Keratinocyte (primary cell): ENCODE measurements around the gene FNDC3B. TPM values are rescaled to one million over a fixed set of nuclear protein-coding genes. Genes with fewer than 3 reads are reported as not detected.
A peak's percentile ranks its signal among the peaks of the same experiment; 100 is the strongest.

ENCODE experiments used
- DNase-seq: peaks from one replicate; pipeline ENCODE4 v3.0.0-alpha.2; 2011; ENCODE audit warnings: low read depth, missing footprints, low spot score
- FAIRE-seq: peaks from 2 replicates; lab custom pipeline; 2011; peaks lifted over from hg19 to GRCh38; lab: Jason Lieb, UNC
- H2AFZ ChIP-seq: 2 replicates; pipeline ENCODE4 v1.6.0; 2012; ENCODE audit warnings: low read length, control low read depth, inconsistent platforms; ENCODE audit not compliant: control insufficient read depth
- H3K27ac ChIP-seq: 2 replicates; pipeline ENCODE4 v1.5.1; 2011; ENCODE audit warnings: low read length; ENCODE audit not compliant: control insufficient read depth, insufficient read depth
- H3K27me3 ChIP-seq: 3 replicates; pipeline ENCODE4 v1.6.0; 2011; ENCODE audit warnings: low read length; ENCODE audit not compliant: control insufficient read depth, insufficient read depth; ENCODE audit errors: extremely low read depth
- H3K36me3 ChIP-seq, 2 experiments: 2 replicates in 1 of 2; 3 replicates in 1 of 2; pipeline ENCODE4 v1.5.1; 2011; ENCODE audit warnings: low read length in 2 of 2, mild to moderate bottlenecking in 1 of 2; ENCODE audit not compliant: control insufficient read depth in 2 of 2, insufficient read depth in 2 of 2; ENCODE audit errors: extremely low read depth in 1 of 2
- H3K4me1 ChIP-seq: 3 replicates; pipeline ENCODE4 v1.5.1; 2011; ENCODE audit warnings: low read length; ENCODE audit not compliant: control insufficient read depth, insufficient read depth; ENCODE audit errors: extremely low read depth
- H3K4me2 ChIP-seq: 3 replicates; pipeline ENCODE4 v1.6.0; 2011; ENCODE audit warnings: low read depth, low read length; ENCODE audit not compliant: control insufficient read depth, insufficient read depth; ENCODE audit errors: extremely low read depth
- H3K4me3 ChIP-seq, 3 experiments: fragments of 200-600 bp in 1 of 3; sonication (generic) in 1 of 3; 2 replicates in 2 of 3; 3 replicates in 1 of 3; pipeline ENCODE4 v1.5.1; 2011 to 2016; ENCODE audit warnings: low read length in 3 of 3, mild to moderate bottlenecking in 3 of 3, control low read depth in 2 of 3, inconsistent platforms in 1 of 3, low read depth in 1 of 3, mixed read lengths in 1 of 3, mixed run types in 1 of 3, moderate library complexity in 1 of 3; ENCODE audit not compliant: control insufficient read depth in 2 of 3, insufficient read depth in 2 of 3; ENCODE audit errors: extremely low read depth in 1 of 3
- H3K79me2 ChIP-seq: 2 replicates; pipeline ENCODE4 v1.6.0; 2012; ENCODE audit warnings: low read length; ENCODE audit not compliant: control insufficient read depth, insufficient read depth
- H3K9ac ChIP-seq: 3 replicates; pipeline ENCODE4 v1.6.0; 2011; ENCODE audit warnings: low read length; ENCODE audit not compliant: control insufficient read depth, insufficient read depth; ENCODE audit errors: extremely low read depth
- H3K9me1 ChIP-seq: 3 replicates; pipeline ENCODE4 v1.6.0; 2011; ENCODE audit warnings: low read length; ENCODE audit not compliant: control insufficient read depth, insufficient read depth; ENCODE audit errors: extremely low read depth
- H3K9me3 ChIP-seq: 2 replicates; pipeline ENCODE4 v1.5.1; 2012; ENCODE audit warnings: low read depth, low read length; ENCODE audit not compliant: control insufficient read depth
- H4K20me1 ChIP-seq: 3 replicates; pipeline ENCODE4 v1.6.0; 2011; ENCODE audit warnings: low read length; ENCODE audit not compliant: control insufficient read depth, insufficient read depth; ENCODE audit errors: extremely low read depth
- CTCF ChIP-seq, 3 experiments: IDR thresholded peaks in 1 of 3; conservative IDR thresholded peaks in 1 of 3; optimal IDR thresholded peaks in 1 of 3; 2 replicates in 2 of 3; 3 replicates in 1 of 3; pipeline versions ENCODE3 to v1.5.1; 2011; ENCODE audit warnings: low read length in 3 of 3, mild to moderate bottlenecking in 3 of 3, moderate library complexity in 2 of 3, control low read depth in 1 of 3, inconsistent platforms in 1 of 3; ENCODE audit not compliant: insufficient read depth in 2 of 3; ENCODE audit errors: extremely low read depth in 1 of 3
- EZH2 ChIP-seq: IDR thresholded peaks from one replicate; pipeline ENCODE4 v1.6.1; 2012; ENCODE audit warnings: inconsistent platforms, mild to moderate bottlenecking, low read length, moderate library complexity
- dilution Hi-C: fragments of 300-500 bp; cut with MboI; formaldehyde crosslinking; loops from one replicate; pipeline ENCODE4 v1.7.0; 2020; ENCODE audit warnings: low sequenced_read_pairs; ENCODE audit not compliant: extremely low pct_ligation_motif_present
- polyA plus RNA-seq, 5 experiments: library from polyadenylated mRNA; depleted of rRNA in 3 of 5; stranded (reverse) in 3 of 5; stranded (forward) in 1 of 5; unstranded in 1 of 5; fragments of >200 nt; gene quantifications; 1 replicate in 1 of 5; 2 replicates in 3 of 5; 3 replicates in 1 of 5; pipeline versions ENCODE4 v1.2.1 to v1.2.3, GENCODE V29; 2011 to 2012; ENCODE audit warnings: missing spikeins in 2 of 5, low read depth in 1 of 5, low replicate concordance in 1 of 5

FNDC3B gene
- polyA plus RNA-seq, 1 donor (not counting 4 experiments of a cell fraction or from before 2014, with no cell fraction given): 31.4 TPM

GRCh38 chr3:172054115-172054764 is 14.9 kb downstream of the FNDC3B start:
- Histone ChIP-seq H3K9me1 (no peaks in the 10 kb centered on the region), H3K9ac (no peak overlapping the region), H3K4me3 (no peak overlapping the region), H3K36me3 (peaks cover 11 to 29% of the 10 kb centered on the region in 2 experiments), H2AFZ (no peak overlapping the region), H3K4me2 (no peak overlapping the region), H3K27ac (no peak overlapping the region), H4K20me1 (peaks cover 7% of the 10 kb centered on the region), H3K9me3 (no peaks in the 10 kb centered on the region), H3K27me3 (no peaks in the 10 kb centered on the region), H3K79me2 (peaks cover 90% of the 10 kb centered on the region), H3K4me1 (peaks cover 4% of the 10 kb centered on the region)
- TF ChIP-seq EZH2 (no peak), CTCF (optimal IDR thresholded peaks at IDR 0.05 in 1 of 3, IDR thresholded peaks at IDR 0.05 in 1 of 3, conservative IDR thresholded peaks at IDR 0.05 in 1 of 3; ENCODE audit: extremely low read depth in 1 of 3, insufficient read depth in 2 of 3, low read length in 3 of 3) (no peak)
- FAIRE-seq (no peak), DNase-seq (no peak)
- dilution Hi-C loops: no loop called here

DNA sequence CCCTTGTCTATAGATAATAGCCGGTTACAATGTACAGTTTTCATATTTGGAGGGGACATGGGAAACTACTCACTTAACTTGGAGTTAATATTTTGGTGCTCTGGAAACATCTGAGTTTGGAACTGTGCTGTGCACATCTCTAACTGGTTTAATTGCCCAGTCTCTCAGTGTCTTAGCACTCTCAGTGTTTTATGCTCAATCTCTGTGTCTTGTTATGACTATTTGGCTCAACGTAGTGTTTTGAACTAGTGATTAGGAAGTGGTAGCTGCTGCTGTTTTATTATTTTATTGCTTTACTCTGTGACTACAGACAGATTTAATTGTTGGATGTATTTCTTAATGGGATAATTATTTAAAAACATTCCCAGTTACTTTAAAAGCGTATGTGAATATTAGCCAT is 17.0 kb downstream of the FNDC3B start:
- Histone ChIP-seq H3K4me1 (peaks cover 4% of the 10 kb centered on the region), H3K9ac (no peak overlapping the region), H3K79me2 (peaks cover 89% of the 10 kb centered on the region), H4K20me1 (peaks cover 9% of the 10 kb centered on the region), H3K9me3 (no peaks in the 10 kb centered on the region), H3K36me3 (peaks cover 11 to 25% of the 10 kb centered on the region in 2 experiments), H3K4me2 (no peak overlapping the region), H3K27ac (no peak overlapping the region), H3K4me3 (no peak overlapping the region), H3K27me3 (no peaks in the 10 kb centered on the region), H2AFZ (no peak overlapping the region), H3K9me1 (no peaks in the 10 kb centered on the region)
- FAIRE-seq (peak; percentile 48), DNase-seq (no peak)
- TF ChIP-seq EZH2: no peak
- no peak for TF ChIP-seq CTCF (optimal IDR thresholded peaks at IDR 0.05 in 1 of 3, IDR thresholded peaks at IDR 0.05 in 1 of 3, conservative IDR thresholded peaks at IDR 0.05 in 1 of 3; ENCODE audit: extremely low read depth in 1 of 3, insufficient read depth in 2 of 3, low read length in 3 of 3)
- dilution Hi-C loops: no loop called here
